ENCODE data around the gene PRMT5.
"Not testable (repeated sequence)": the region's sequence is repeated elsewhere in the genome, so short reads cannot be mapped to it uniquely, and the experiment has no call there.

PRMT5 gene

GRCh38 chr14:22929961-22930364, 787 bp upstream of the PRMT5 start:
- DNase-seq, result no peak

GRCh38 chr14:22928237-22929103, 706 bp downstream of the PRMT5 start:
- DNase-seq, result no peak

GRCh38 chr14:22926316-22926715, 2.9 kb downstream of the PRMT5 start:
- DNase-seq, result no peak

GRCh38 chr14:22925513-22925912, 3.7 kb downstream of the PRMT5 start:
- DNase-seq, result no peak

- DNase-seq, result no peak
Measured at GRCh38 chr14:22923746-22924145, 5.4 kb downstream of the PRMT5 start.

GRCh38 chr14:22922294-22922693, 6.9 kb downstream of the PRMT5 start:
- DNase-seq, result no peak

- DNase-seq, result no peak
Measured at GRCh38 chr14:22920697-22921096, 8.5 kb downstream of the PRMT5 start.

GRCh38 chr14:22919601-22919921, 9.6 kb downstream of the PRMT5 start:
- no peak for DNase-seq

- peak; percentile 100 for DNase-seq
Measured at GRCh38 chr14:22918804-22919600, 10.2 kb downstream of the PRMT5 start, which contains the start of gene RBM23. RBM23 (minus strand) TSS chr14:22919149.

GRCh38 chr14:22915886-22916521, 13.2 kb downstream of the PRMT5 start:
- DNase-seq, result no peak

GRCh38 chr14:22914836-22915235, 14.3 kb downstream of the PRMT5 start:
- DNase-seq, result not testable (repeated sequence)

- DNase-seq, result no peak
Measured at GRCh38 chr14:22910916-22911315, 18.3 kb downstream of the PRMT5 start.

- no peak for DNase-seq
Measured at GRCh38 chr14:22908601-22909000, 20.6 kb downstream of the PRMT5 start.

- DNase-seq, result no peak
Measured at GRCh38 chr14:22907429-22907828, 21.7 kb downstream of the PRMT5 start.

- no peak for DNase-seq
Measured at GRCh38 chr14:22906073-22906472, 23.1 kb downstream of the PRMT5 start.

- no peak for DNase-seq
Measured at GRCh38 chr14:22905627-22906026, 23.5 kb downstream of the PRMT5 start.

GRCh38 chr14:22903742-22904087, 25.5 kb downstream of the PRMT5 start:
- no peak for DNase-seq

GRCh38 chr14:22901799-22902198, 27.4 kb downstream of the PRMT5 start:
- no peak for DNase-seq

- peak; percentile 80 for DNase-seq
Measured at GRCh38 chr14:22900081-22900799, 28.9 kb downstream of the PRMT5 start.

- no peak for DNase-seq
Measured at GRCh38 chr14:22898302-22899090, 30.7 kb downstream of the PRMT5 start.

- DNase-seq, result no peak
Measured at GRCh38 chr14:22897357-22897756, 31.8 kb downstream of the PRMT5 start.

GRCh38 chr14:22896760-22897159, 32.4 kb downstream of the PRMT5 start:
- no peak for DNase-seq
